Measurements from ENCODE around the gene CYB5D1.

GRCh38 chr17:7852262-7852670 is 5.5 kb upstream of the CYB5D1 start:
- no peak for TF ChIP-seq CTCF (IDR thresholded peaks at IDR 0.05)
- no peak for TF ChIP-seq POLR2A (IDR thresholded peaks at IDR 0.05)
